ENCODE measurements around the gene RCSD1.

The RCSD1 gene

GRCh38 chr1:167629681-167630567 lies at the start of gene RCSD1:
Gene RCSD1, plus strand, starts transcription at chr1:167630232. Its CDS starts 192 bp downstream, at chr1:167630424.
- Histone ChIP-seq H3K4me3 (replicated peaks; ENCODE audit: low read depth, low read length) (peak within 1 kb of the TSS; percentile 95), H3K27me3 (replicated peaks; ENCODE audit: control insufficient read depth, insufficient read depth, low read length) (no peaks in the 10 kb centered on the region), H3K36me3 (ENCODE audit: control insufficient read depth, insufficient read depth, low read length) (peaks cover 4% of the 10 kb centered on the region)
- no peak for TF ChIP-seq CTCF (IDR thresholded peaks at IDR 0.05; ENCODE audit: insufficient read depth, low read length, poor library complexity, severe bottlenecking)
- peak; percentile 79 for DNase-seq (ENCODE audit: extremely low read depth, insufficient read length)

- H3K36me3 ChIP-seq (ENCODE audit: control insufficient read depth, insufficient read depth, low read length) = no peaks in the 10 kb centered on the region
- no peaks in the 10 kb centered on the region for H3K27me3 ChIP-seq (replicated peaks; ENCODE audit: control insufficient read depth, insufficient read depth, low read length)
- H3K4me3 ChIP-seq (replicated peaks; ENCODE audit: low read depth, low read length) = no peak overlapping the region
- TF ChIP-seq CTCF (IDR thresholded peaks at IDR 0.05; ENCODE audit: insufficient read depth, low read length, poor library complexity, severe bottlenecking) = no peak
- no peak for DNase-seq (ENCODE audit: extremely low read depth, insufficient read length)
Observed at GRCh38 chr1:167582064-167582463, 48.0 kb upstream of the RCSD1 start.

GRCh38 chr1:167582722-167583121 lies 47.3 kb upstream of the RCSD1 start:
- H3K4me3 ChIP-seq (replicated peaks; ENCODE audit: low read depth, low read length) = no peak overlapping the region
- no peaks in the 10 kb centered on the region for H3K27me3 ChIP-seq (replicated peaks; ENCODE audit: control insufficient read depth, insufficient read depth, low read length)
- TF ChIP-seq CTCF (IDR thresholded peaks at IDR 0.05; ENCODE audit: insufficient read depth, low read length, poor library complexity, severe bottlenecking) = no peak
- H3K36me3 ChIP-seq (ENCODE audit: control insufficient read depth, insufficient read depth, low read length) = no peaks in the 10 kb centered on the region
- no peak for DNase-seq (ENCODE audit: extremely low read depth, insufficient read length)

GRCh38 chr1:167584581-167584980 lies 45.5 kb upstream of the RCSD1 start:
- Histone ChIP-seq H3K36me3 (ENCODE audit: control insufficient read depth, insufficient read depth, low read length) (no peaks in the 10 kb centered on the region), H3K27me3 (replicated peaks; ENCODE audit: control insufficient read depth, insufficient read depth, low read length) (no peaks in the 10 kb centered on the region), H3K4me3 (replicated peaks; ENCODE audit: low read depth, low read length) (no peak overlapping the region)
- no peak for TF ChIP-seq CTCF (IDR thresholded peaks at IDR 0.05; ENCODE audit: insufficient read depth, low read length, poor library complexity, severe bottlenecking)
- no peak for DNase-seq (ENCODE audit: extremely low read depth, insufficient read length)

GRCh38 chr1:167587342-167587741 lies 42.7 kb upstream of the RCSD1 start:
- no peak for DNase-seq (ENCODE audit: extremely low read depth, insufficient read length)
- TF ChIP-seq CTCF (IDR thresholded peaks at IDR 0.05; ENCODE audit: insufficient read depth, low read length, poor library complexity, severe bottlenecking) = no peak
- no peak overlapping the region for H3K4me3 ChIP-seq (replicated peaks; ENCODE audit: low read depth, low read length)
- H3K36me3 ChIP-seq (ENCODE audit: control insufficient read depth, insufficient read depth, low read length) = no peaks in the 10 kb centered on the region
- no peaks in the 10 kb centered on the region for H3K27me3 ChIP-seq (replicated peaks; ENCODE audit: control insufficient read depth, insufficient read depth, low read length)
